ENCODE measurements around the gene AMDHD2. TPM values are rescaled to one million over a fixed set of nuclear protein-coding genes. Genes with fewer than 3 reads are reported as not detected.
A peak's percentile ranks its signal among the peaks of the same experiment; 100 is the strongest.

AMDHD2 gene
- total and polyA plus RNA-seq, 2 of the 13 experiments (the other 11 are each of a cell fraction or from before 2014, with no cell fraction given), result 33.5 to 39.1 TPM

DNA sequence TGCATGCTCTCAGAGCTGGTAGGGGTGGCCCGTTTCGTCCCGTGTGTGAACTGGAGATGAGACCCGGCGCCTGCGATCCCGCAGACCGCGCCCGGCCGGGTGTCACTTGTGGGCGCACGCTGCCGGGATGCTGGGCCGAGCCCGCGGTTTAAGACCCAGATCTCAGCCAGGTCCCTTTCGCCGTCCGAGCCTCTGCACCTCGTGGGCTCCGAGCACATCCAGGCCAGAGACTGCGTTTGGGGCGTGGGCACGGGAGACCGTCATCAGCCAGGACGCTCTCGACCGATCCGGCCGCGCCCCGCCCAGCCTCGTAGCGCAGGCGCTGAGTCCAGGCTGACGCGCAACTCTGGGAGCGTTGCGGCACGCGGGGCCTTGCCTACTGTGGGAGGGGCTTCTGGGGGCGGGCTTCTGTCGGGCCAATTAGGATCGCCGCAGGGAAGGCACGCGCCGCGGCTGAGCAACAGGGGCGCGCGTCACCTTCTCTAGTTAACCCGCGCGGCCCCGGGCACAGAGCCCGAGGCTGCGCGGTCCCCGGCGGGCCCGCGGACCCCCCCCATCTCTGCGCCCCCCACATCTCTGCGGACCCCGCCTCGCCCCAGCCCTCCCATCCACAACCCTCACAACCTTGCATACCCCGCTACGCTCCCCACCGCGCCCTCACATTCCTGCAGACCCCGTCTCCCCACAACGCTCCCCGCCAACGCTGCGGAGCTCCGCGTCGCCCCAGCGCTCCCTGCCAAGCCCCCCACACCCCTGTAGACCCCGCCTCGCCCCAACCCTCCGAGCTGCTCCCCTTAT, 11.7 kb downstream of the AMDHD2 start (continued):
- TF ChIP-seq BATF2 (CRISPR knock-in tag; IDR thresholded peaks at IDR 0.05) (no peak), ZNF143 (CRISPR knock-in tag; IDR thresholded peaks at IDR 0.05) (peak; percentile 19; the same call in 1 of the 2 replicates), SMAD9 (CRISPR knock-in tag; IDR thresholded peaks at IDR 0.05) (no peak), RARA (CRISPR knock-in tag; IDR thresholded peaks at IDR 0.05) (peak; percentile 41; the same call in 1 of the 2 replicates), ZNF883 (CRISPR knock-in tag; IDR thresholded peaks at IDR 0.05; ENCODE audit: not compliant biosample characterization) (peak; percentile 53), U2AF1 (optimal IDR thresholded peaks at IDR 0.05; ENCODE audit: low read depth, low read length) (no peak), FOSL2 (CRISPR knock-in tag; IDR thresholded peaks at IDR 0.05) (peak; percentile 59), NFATC3 (CRISPR knock-in tag; IDR thresholded peaks at IDR 0.05) (peak; percentile 76; the same call in 1 of the 2 replicates), RBAK (CRISPR knock-in tag; IDR thresholded peaks at IDR 0.05) (no peak), MIER3 (CRISPR knock-in tag; IDR thresholded peaks at IDR 0.05; ENCODE audit: borderline replicate concordance) (peak; percentile 57; the same call in 1 of the 2 replicates), ZBTB49 (CRISPR knock-in tag; IDR thresholded peaks at IDR 0.05; ENCODE audit: borderline replicate concordance) (no peak), ZNF20 (CRISPR knock-in tag; IDR thresholded peaks at IDR 0.05) (no peak), ZNF562 (CRISPR knock-in tag; IDR thresholded peaks at IDR 0.05; ENCODE audit: borderline replicate concordance) (no peak), ATF1 (CRISPR knock-in tag; IDR thresholded peaks at IDR 0.05) (no peak), ZFP90 (CRISPR knock-in tag; IDR thresholded peaks at IDR 0.05; ENCODE audit: borderline replicate concordance) (peak; percentile 41; the same call in 1 of the 2 replicates), ZNF296 (CRISPR knock-in tag; conservative IDR thresholded peaks at IDR 0.05) (no peak), HIC2 (CRISPR knock-in tag; IDR thresholded peaks at IDR 0.05; ENCODE audit: low read depth) (peak; percentile 56; the same call in 1 of the 2 replicates), ZNF343 (CRISPR knock-in tag; IDR thresholded peaks at IDR 0.05) (peak; percentile 62; the same call in 1 of the 2 replicates), CAMTA2 (CRISPR knock-in tag; IDR thresholded peaks at IDR 0.05; ENCODE audit: borderline replicate concordance) (peak; percentile 72; the same call in 1 of the 2 replicates)
- TF ChIP-seq, protein P1, sequence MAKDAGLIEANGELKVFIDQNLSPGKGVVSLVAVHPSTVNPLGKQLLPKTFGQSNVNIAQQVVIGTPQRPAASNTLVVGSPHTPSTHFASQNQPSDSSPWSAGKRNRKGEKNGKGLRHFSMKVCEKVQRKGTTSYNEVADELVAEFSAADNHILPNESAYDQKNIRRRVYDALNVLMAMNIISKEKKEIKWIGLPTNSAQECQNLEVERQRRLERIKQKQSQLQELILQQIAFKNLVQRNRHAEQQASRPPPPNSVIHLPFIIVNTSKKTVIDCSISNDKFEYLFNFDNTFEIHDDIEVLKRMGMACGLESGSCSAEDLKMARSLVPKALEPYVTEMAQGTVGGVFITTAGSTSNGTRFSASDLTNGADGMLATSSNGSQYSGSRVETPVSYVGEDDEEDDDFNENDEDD (CRISPR knock-in tag; IDR thresholded peaks at IDR 0.05; ENCODE audit: borderline replicate concordance), result peak; percentile 93
- TF ChIP-seq, protein P2, sequence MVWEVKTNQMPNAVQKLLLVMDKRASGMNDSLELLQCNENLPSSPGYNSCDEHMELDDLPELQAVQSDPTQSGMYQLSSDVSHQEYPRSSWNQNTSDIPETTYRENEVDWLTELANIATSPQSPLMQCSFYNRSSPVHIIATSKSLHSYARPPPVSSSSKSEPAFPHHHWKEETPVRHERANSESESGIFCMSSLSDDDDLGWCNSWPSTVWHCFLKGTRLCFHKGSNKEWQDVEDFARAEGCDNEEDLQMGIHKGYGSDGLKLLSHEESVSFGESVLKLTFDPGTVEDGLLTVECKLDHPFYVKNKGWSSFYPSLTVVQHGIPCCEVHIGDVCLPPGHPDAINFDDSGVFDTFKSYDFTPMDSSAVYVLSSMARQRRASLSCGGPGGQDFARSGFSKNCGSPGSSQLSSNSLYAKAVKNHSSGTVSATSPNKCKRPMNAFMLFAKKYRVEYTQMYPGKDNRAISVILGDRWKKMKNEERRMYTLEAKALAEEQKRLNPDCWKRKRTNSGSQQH (CRISPR knock-in tag; IDR thresholded peaks at IDR 0.05; ENCODE audit: low read depth), result no peak
